H9 (cell line): ENCODE measurements around the gene PCDHGB5. TPM values are rescaled to one million over a fixed set of nuclear protein-coding genes. Genes with fewer than 3 reads are reported as not detected.
"Not testable (repeated sequence)": the region's sequence is repeated elsewhere in the genome, so short reads cannot be mapped to it uniquely, and the experiment has no call there.

Source experiments
- DNase-seq: peaks from one replicate; pipeline ENCODE4 v3.0.0-alpha.2; 2017
- H2AFZ ChIP-seq: one replicate; pipeline ENCODE4 v1.6.1; 2013; ENCODE audit warnings: mild to moderate bottlenecking, low read length, control low read depth, moderate library complexity
- H2AK5ac ChIP-seq: 2 replicates; pipeline ENCODE4 v1.6.1; 2013; ENCODE audit warnings: low read length, control low read depth, mixed read lengths; ENCODE audit not compliant: insufficient read length
- H2BK120ac ChIP-seq: one replicate; pipeline ENCODE4 v1.6.1; 2013; ENCODE audit warnings: low read depth, mild to moderate bottlenecking, low read length, control low read depth, inconsistent platforms; ENCODE audit not compliant: poor library complexity, severe bottlenecking
- H2BK12ac ChIP-seq: 2 replicates; pipeline ENCODE4 v1.6.1; 2013; ENCODE audit warnings: low read length, control low read depth, mixed read lengths, low read depth; ENCODE audit not compliant: insufficient read length
- H2BK15ac ChIP-seq: 2 replicates; pipeline ENCODE4 v1.6.1; 2013; ENCODE audit warnings: low read depth, low read length, control low read depth
- H2BK20ac ChIP-seq: one replicate; pipeline ENCODE4 v1.6.1; 2013; ENCODE audit warnings: low read depth, mild to moderate bottlenecking, low read length, control low read depth, inconsistent platforms; ENCODE audit not compliant: poor library complexity, severe bottlenecking
- H2BK5ac ChIP-seq: 2 replicates; pipeline ENCODE4 v1.6.1; 2013; ENCODE audit warnings: low read length, control low read depth, mixed read lengths; ENCODE audit not compliant: insufficient read length
- H3K14ac ChIP-seq: 2 replicates; pipeline ENCODE4 v1.6.1; 2013; ENCODE audit warnings: low read length, control low read depth; ENCODE audit not compliant: insufficient read depth
- H3K18ac ChIP-seq: 2 replicates; pipeline ENCODE4 v1.6.1; 2013; ENCODE audit warnings: low read depth, mild to moderate bottlenecking, mixed read lengths, low read length, control low read depth; ENCODE audit not compliant: insufficient read length
- H3K23ac ChIP-seq: 2 replicates; pipeline ENCODE4 v1.6.1; 2013; ENCODE audit warnings: low read length, control low read depth, mixed read lengths, low read depth; ENCODE audit not compliant: insufficient read length
- H3K23me2 ChIP-seq: 2 replicates; pipeline ENCODE4 v1.6.1; 2013; ENCODE audit warnings: low read depth, mild to moderate bottlenecking, mixed read lengths, low read length, control low read depth; ENCODE audit not compliant: insufficient read length, poor library complexity, severe bottlenecking
- H3K27ac ChIP-seq: 2 replicates; pipeline ENCODE4 v1.5.1; 2013; ENCODE audit warnings: low read length, control low read depth, mixed read lengths, low read depth; ENCODE audit not compliant: insufficient read length
- H3K27me3 ChIP-seq: 2 replicates; pipeline ENCODE4 v1.6.1; 2013; ENCODE audit warnings: low read length, control low read depth, inconsistent platforms; ENCODE audit not compliant: insufficient read depth
- H3K4ac ChIP-seq: 2 replicates; pipeline ENCODE4 v1.6.1; 2013; ENCODE audit warnings: low read depth, mild to moderate bottlenecking, control low read depth, inconsistent platforms, low read length, moderate library complexity
- H3K4me1 ChIP-seq: 2 replicates; pipeline ENCODE4 v1.6.1; 2013; ENCODE audit warnings: low read length, control low read depth, inconsistent platforms; ENCODE audit not compliant: insufficient read depth
- H3K4me2 ChIP-seq: 2 replicates; pipeline ENCODE4 v1.6.1; 2013; ENCODE audit warnings: low read length, control low read depth, mixed read lengths; ENCODE audit not compliant: insufficient read length, insufficient read depth
- H3K56ac ChIP-seq: 2 replicates; pipeline ENCODE4 v1.6.1; 2013; ENCODE audit warnings: low read depth, mild to moderate bottlenecking, mixed read lengths, low read length, control low read depth; ENCODE audit not compliant: insufficient read length
- H3K79me1 ChIP-seq: 2 replicates; pipeline ENCODE4 v1.6.1; 2013; ENCODE audit warnings: low read depth, mild to moderate bottlenecking, moderate library complexity, low read length, control low read depth, inconsistent platforms; ENCODE audit not compliant: insufficient read depth, poor library complexity, severe bottlenecking
- H3K79me2 ChIP-seq: 2 replicates; pipeline ENCODE4 v1.6.1; 2013; ENCODE audit warnings: low read length, control low read depth, inconsistent platforms; ENCODE audit not compliant: insufficient read depth
- H3K9ac ChIP-seq: 2 replicates; pipeline ENCODE4 v1.6.1; 2013; ENCODE audit warnings: low read length, control low read depth, mixed read lengths; ENCODE audit not compliant: insufficient read length; ENCODE audit errors: extremely low read depth
- H3K9me3 ChIP-seq: one replicate; pipeline ENCODE4 v1.6.1; 2013; ENCODE audit warnings: low read depth, low read length, inconsistent platforms; ENCODE audit not compliant: control insufficient read depth
- H3T11ph ChIP-seq: one replicate; pipeline ENCODE4 v1.6.1; 2013; ENCODE audit warnings: mild to moderate bottlenecking, low read length, control low read depth, inconsistent platforms
- H4K20me1 ChIP-seq: one replicate; pipeline ENCODE4 v1.6.1; 2013; ENCODE audit not compliant: control insufficient read depth, insufficient read length, insufficient read depth
- H4K5ac ChIP-seq: 2 replicates; pipeline ENCODE4 v1.6.1; 2013; ENCODE audit warnings: low read depth, mild to moderate bottlenecking, mixed read lengths, low read length, control low read depth; ENCODE audit not compliant: insufficient read length
- H4K8ac ChIP-seq: replicated peaks from 2 replicates; pipeline ENCODE4 v1.6.1; 2013; ENCODE audit warnings: low read length, control low read depth, mixed read lengths, low read depth; ENCODE audit not compliant: insufficient read length
- H4K91ac ChIP-seq: 2 replicates; pipeline ENCODE4 v1.6.1; 2013; ENCODE audit warnings: low read depth, mild to moderate bottlenecking, moderate library complexity, mixed read lengths, low read length, control low read depth; ENCODE audit not compliant: insufficient read length
- H3K27ac Mint-ChIP-seq, 3 experiments: 2 replicates in 2 of 3; 3 replicates in 1 of 3; pipeline ENCODE4 v1.8.0; 2020 to 2021; ENCODE audit warnings: mixed read lengths in 3 of 3, mild to moderate bottlenecking in 1 of 3, moderate library complexity in 1 of 3
- H3K27me3 Mint-ChIP-seq: 2 replicates; pipeline ENCODE4 v1.8.0; 2021; ENCODE audit warnings: low read depth, mild to moderate bottlenecking, moderate library complexity, mixed read lengths
- H3K36me3 Mint-ChIP-seq, 3 experiments: 2 replicates in 2 of 3; 3 replicates in 1 of 3; pipeline ENCODE4 v1.8.0; 2020 to 2021; ENCODE audit warnings: low read depth in 3 of 3, mixed read lengths in 3 of 3; ENCODE audit not compliant: insufficient read depth in 1 of 3
- H3K4me1 Mint-ChIP-seq, 2 experiments: 2 replicates each; pipeline ENCODE4 v1.8.0; 2020; ENCODE audit warnings: mixed read lengths in 2 of 2
- H3K4me3 Mint-ChIP-seq, 2 experiments: 2 replicates in 1 of 2; 3 replicates in 1 of 2; pipeline ENCODE4 v1.8.0; 2020 to 2021; ENCODE audit warnings: mild to moderate bottlenecking in 2 of 2, mixed read lengths in 2 of 2, moderate library complexity in 1 of 2
- H3K9me3 Mint-ChIP-seq, 2 experiments: 2 replicates in 1 of 2; 3 replicates in 1 of 2; pipeline ENCODE4 v1.8.0; 2020; ENCODE audit warnings: mild to moderate bottlenecking in 2 of 2, mixed read lengths in 2 of 2, moderate library complexity in 1 of 2
- WGBS: extraction: QIAGEN DNeasy Blood & Tissue Kit; methylation state at CpG from one replicate; pipeline ENCODE4 v1.1.7; 2013; ENCODE audit warnings: missing lambda C conversion rate, low lambda C conversion rate, mixed read lengths; ENCODE audit not compliant: insufficient read length; ENCODE audit errors: extremely low coverage; 5-methylcytosine and 5-hydroxymethylcytosine counted together
- total RNA-seq: library from RNA; stranded (reverse); gene quantifications from 2 replicates; pipeline ENCODE4 v1.2.1, GENCODE V29; 2021
- TF ChIP-seq, protein P1 (sequence below): fragments of 200-600 bp; sonication (generic); conservative IDR thresholded peaks from 3 replicates; pipeline ENCODE4 v1.8.0; 2021; ENCODE audit warnings: antibody characterized with exemption, mild to moderate bottlenecking

The PCDHGB5 gene
- total RNA-seq, 1 experiment from 2014 or later, result 3.8 TPM

DNA sequence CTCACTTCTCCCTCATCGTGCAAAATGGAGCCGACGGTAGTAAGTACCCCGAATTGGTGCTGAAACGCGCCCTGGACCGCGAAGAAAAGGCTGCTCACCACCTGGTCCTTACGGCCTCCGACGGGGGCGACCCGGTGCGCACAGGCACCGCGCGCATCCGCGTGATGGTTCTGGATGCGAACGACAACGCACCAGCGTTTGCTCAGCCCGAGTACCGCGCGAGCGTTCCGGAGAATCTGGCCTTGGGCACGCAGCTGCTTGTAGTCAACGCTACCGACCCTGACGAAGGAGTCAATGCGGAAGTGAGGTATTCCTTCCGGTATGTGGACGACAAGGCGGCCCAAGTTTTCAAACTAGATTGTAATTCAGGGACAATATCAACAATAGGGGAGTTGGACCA is 33.5 kb downstream of the PCDHGB5 start:
- no CpG with 5 or more reads among the region's 37 CpGs for WGBS
- Histone ChIP-seq H4K8ac (no peak overlapping the region), H2AK5ac (no peak overlapping the region), H2BK5ac (no peak overlapping the region), H3K9ac (no peak overlapping the region), H4K20me1 (no peaks in the 10 kb centered on the region), H4K5ac (no peak overlapping the region), H2BK120ac (no peak overlapping the region), H3K4me1 (no peaks in the 10 kb centered on the region), H3K56ac (no peak overlapping the region), H2BK15ac (no peak overlapping the region), H3K23me2 (no peaks in the 10 kb centered on the region), H3K4ac (no peak overlapping the region), H3K23ac (no peak overlapping the region), H2BK12ac (no peak overlapping the region), H3K27ac (no peak overlapping the region), H3K27me3 (no peaks in the 10 kb centered on the region), H3K79me1 (no peaks in the 10 kb centered on the region), H4K91ac (no peak overlapping the region), H3K79me2 (no peaks in the 10 kb centered on the region), H3K14ac (no peak overlapping the region), H3K18ac (no peak overlapping the region), H2BK20ac (no peak overlapping the region), H3K9me3 (peaks cover 23% of the 10 kb centered on the region), H3K4me2 (no peak overlapping the region), H2AFZ (no peak overlapping the region), H3T11ph (no peak overlapping the region)
- DNase-seq, result no peak
- H3K4me3 Mint-ChIP-seq, result no peak overlapping the region
- H3K36me3 Mint-ChIP-seq, result peaks cover 54 to 76% (median 57%) of the 10 kb centered on the region in 3 experiments
- TF ChIP-seq, protein P1, sequence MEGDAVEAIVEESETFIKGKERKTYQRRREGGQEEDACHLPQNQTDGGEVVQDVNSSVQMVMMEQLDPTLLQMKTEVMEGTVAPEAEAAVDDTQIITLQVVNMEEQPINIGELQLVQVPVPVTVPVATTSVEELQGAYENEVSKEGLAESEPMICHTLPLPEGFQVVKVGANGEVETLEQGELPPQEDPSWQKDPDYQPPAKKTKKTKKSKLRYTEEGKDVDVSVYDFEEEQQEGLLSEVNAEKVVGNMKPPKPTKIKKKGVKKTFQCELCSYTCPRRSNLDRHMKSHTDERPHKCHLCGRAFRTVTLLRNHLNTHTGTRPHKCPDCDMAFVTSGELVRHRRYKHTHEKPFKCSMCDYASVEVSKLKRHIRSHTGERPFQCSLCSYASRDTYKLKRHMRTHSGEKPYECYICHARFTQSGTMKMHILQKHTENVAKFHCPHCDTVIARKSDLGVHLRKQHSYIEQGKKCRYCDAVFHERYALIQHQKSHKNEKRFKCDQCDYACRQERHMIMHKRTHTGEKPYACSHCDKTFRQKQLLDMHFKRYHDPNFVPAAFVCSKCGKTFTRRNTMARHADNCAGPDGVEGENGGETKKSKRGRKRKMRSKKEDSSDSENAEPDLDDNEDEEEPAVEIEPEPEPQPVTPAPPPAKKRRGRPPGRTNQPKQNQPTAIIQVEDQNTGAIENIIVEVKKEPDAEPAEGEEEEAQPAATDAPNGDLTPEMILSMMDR, result no peak
- no peak overlapping the region for H3K27ac Mint-ChIP-seq
- H3K4me1 Mint-ChIP-seq, result no peaks in the 10 kb centered on the region
- peaks cover 3% of the 10 kb centered on the region for H3K27me3 Mint-ChIP-seq
- H3K9me3 Mint-ChIP-seq, result peaks cover 64 to 72% of the 10 kb centered on the region in 2 experiments

GRCh38 chr5:141432308-141432707 is 34.6 kb downstream of the PCDHGB5 start:
- WGBS, result no CpG with 5 or more reads among the region's 38 CpGs
- H4K5ac ChIP-seq, H2BK12ac ChIP-seq, H4K20me1 ChIP-seq, H4K8ac ChIP-seq, H3K4ac ChIP-seq, H3K56ac ChIP-seq, H3K79me2 ChIP-seq, H2BK120ac ChIP-seq, H3K27ac ChIP-seq, H4K91ac ChIP-seq, H3K14ac ChIP-seq, H3K4me1 Mint-ChIP-seq, H3K23ac ChIP-seq, H3K79me1 ChIP-seq, H3K4me3 Mint-ChIP-seq, H2AFZ ChIP-seq, H3K4me1 ChIP-seq, H2AK5ac ChIP-seq, H3K27me3 ChIP-seq, H3T11ph ChIP-seq, H3K27ac Mint-ChIP-seq, H3K23me2 ChIP-seq, H3K27me3 Mint-ChIP-seq, H3K4me2 ChIP-seq, DNase-seq, H3K9ac ChIP-seq, H3K18ac ChIP-seq, H2BK5ac ChIP-seq, H2BK15ac ChIP-seq, H2BK20ac ChIP-seq: not testable (repeated sequence)
- Mint-ChIP-seq H3K36me3 (peaks cover 46 to 65% (median 47%) of the 10 kb centered on the region in 3 experiments), H3K9me3 (peaks cover 54 to 61% of the 10 kb centered on the region in 2 experiments)
- peaks cover 17% of the 10 kb centered on the region for H3K9me3 ChIP-seq
